ENCODE data around the gene GCK. TPM values are rescaled to one million over a fixed set of nuclear protein-coding genes. Genes with fewer than 3 reads are reported as not detected.

GCK gene
- total and polyA plus RNA-seq, 2 of the 13 experiments (the other 11 are each of a cell fraction or from before 2014, with no cell fraction given) = not detected

DNA sequence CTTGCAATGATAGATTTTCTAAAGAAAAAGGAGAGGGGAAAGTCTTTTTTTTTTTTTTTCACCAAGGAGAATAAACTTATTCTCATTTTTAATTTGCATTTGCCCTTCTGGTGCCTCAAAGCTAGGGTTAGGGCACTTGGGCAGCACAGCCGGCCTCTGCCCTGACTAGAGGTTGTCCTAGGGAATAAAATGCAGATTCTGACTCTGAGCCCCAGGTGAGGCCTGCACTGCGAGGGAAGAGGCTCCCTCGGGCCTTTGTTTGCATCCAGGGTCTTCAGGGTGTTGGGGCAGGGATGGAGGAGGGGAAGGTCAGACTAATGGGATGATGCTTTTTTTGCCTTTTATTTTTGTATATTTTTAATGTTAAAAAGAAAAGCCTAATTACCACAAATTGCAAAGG is 55.9 kb downstream of the GCK start:
- WGBS (ENCODE audit: low lambda C conversion rate) = 21% methylated on average over 3 of the region's 3 CpGs
- Histone ChIP-seq H3K27ac (ENCODE audit: extremely low read length, insufficient read depth, low read length) (no peak overlapping the region), H4K20me1 (ENCODE audit: insufficient read depth, low read length) (no peaks in the 10 kb centered on the region), H3K27me3 (ENCODE audit: control insufficient read depth in 1 of 2, insufficient read depth in 2 of 2, low read length in 2 of 2) (peaks cover 2 to 3% of the 10 kb centered on the region in 2 experiments; a peak in 1 of 5 replicates), H3K79me2 (ENCODE audit: insufficient read depth, low read length) (no peaks in the 10 kb centered on the region), H2AFZ (ENCODE audit: low read length) (no peak overlapping the region), H3K4me2 (ENCODE audit: low read depth, low read length) (no peak overlapping the region), H3K4me3 (replicated peaks in 1 of 3; ENCODE audit: insufficient read depth in 1 of 3, low read depth in 2 of 3, low read length in 3 of 3) (no peak overlapping the region), H3K9me3 (ENCODE audit: low read length) (no peaks in the 10 kb centered on the region), H3K36me3 (replicated peaks in 1 of 2; ENCODE audit: control insufficient read depth in 1 of 2, insufficient read depth in 2 of 2, low read length in 2 of 2) (no peaks in the 10 kb centered on the region), H3K9ac (ENCODE audit: insufficient read depth, low read depth, low read length) (no peak overlapping the region), H3K4me1 (ENCODE audit: insufficient read depth, low read length) (peaks cover 35% of the 10 kb centered on the region)
- DNase-seq (ENCODE audit: low spot score) = no peak
- FAIRE-seq = no peak
- in situ Hi-C loops (cut with HindIII; ENCODE audit: extremely low pct_ligation_motif_present, low pct_unique_long_range_greater_than_20kb) (no loop called here), intact Hi-C loops (cut with micrococcal nuclease; ENCODE audit: unreplicated experiment) (loop anchor here (10.0 kb wide), 1 partner anchor 62 kb away; no protein-coding TSS in a partner anchor)
- POLR2A ChIA-PET = no interaction called here
- no peak for ATAC-seq
- no TSS peak for BruUV-seq (replicated peaks)
- CTCF ChIA-PET (ENCODE audit: low intra/inter-chr PET ratio, low total read pairs) = no interaction called here
- TF ChIP-seq, protein P1, sequence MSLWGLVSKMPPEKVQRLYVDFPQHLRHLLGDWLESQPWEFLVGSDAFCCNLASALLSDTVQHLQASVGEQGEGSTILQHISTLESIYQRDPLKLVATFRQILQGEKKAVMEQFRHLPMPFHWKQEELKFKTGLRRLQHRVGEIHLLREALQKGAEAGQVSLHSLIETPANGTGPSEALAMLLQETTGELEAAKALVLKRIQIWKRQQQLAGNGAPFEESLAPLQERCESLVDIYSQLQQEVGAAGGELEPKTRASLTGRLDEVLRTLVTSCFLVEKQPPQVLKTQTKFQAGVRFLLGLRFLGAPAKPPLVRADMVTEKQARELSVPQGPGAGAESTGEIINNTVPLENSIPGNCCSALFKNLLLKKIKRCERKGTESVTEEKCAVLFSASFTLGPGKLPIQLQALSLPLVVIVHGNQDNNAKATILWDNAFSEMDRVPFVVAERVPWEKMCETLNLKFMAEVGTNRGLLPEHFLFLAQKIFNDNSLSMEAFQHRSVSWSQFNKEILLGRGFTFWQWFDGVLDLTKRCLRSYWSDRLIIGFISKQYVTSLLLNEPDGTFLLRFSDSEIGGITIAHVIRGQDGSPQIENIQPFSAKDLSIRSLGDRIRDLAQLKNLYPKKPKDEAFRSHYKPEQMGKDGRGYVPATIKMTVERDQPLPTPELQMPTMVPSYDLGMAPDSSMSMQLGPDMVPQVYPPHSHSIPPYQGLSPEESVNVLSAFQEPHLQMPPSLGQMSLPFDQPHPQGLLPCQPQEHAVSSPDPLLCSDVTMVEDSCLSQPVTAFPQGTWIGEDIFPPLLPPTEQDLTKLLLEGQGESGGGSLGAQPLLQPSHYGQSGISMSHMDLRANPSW (CRISPR knock-in tag; IDR thresholded peaks at IDR 0.05; ENCODE audit: borderline replicate concordance) = no peak
- TF ChIP-seq ZNF749 (CRISPR knock-in tag; IDR thresholded peaks at IDR 0.05; ENCODE audit: borderline replicate concordance) (no peak), ZFP91 (CRISPR knock-in tag; IDR thresholded peaks at IDR 0.05; ENCODE audit: borderline replicate concordance) (no peak), PRMT3 (CRISPR knock-in tag; IDR thresholded peaks at IDR 0.05; ENCODE audit: borderline replicate concordance, low read depth) (no peak), ZNF432 (CRISPR knock-in tag; IDR thresholded peaks at IDR 0.05; ENCODE audit: borderline replicate concordance) (no peak), ZNF30 (CRISPR knock-in tag; IDR thresholded peaks at IDR 0.05) (no peak), ZBTB38 (CRISPR knock-in tag; IDR thresholded peaks at IDR 0.05) (no peak), ONECUT2 (CRISPR knock-in tag; IDR thresholded peaks at IDR 0.05) (no peak), ZNF644 (CRISPR knock-in tag; IDR thresholded peaks at IDR 0.05; ENCODE audit: low read depth) (no peak), ZBTB3 (CRISPR knock-in tag; IDR thresholded peaks at IDR 0.05; ENCODE audit: borderline replicate concordance, low read depth) (no peak), FOSL1 (CRISPR knock-in tag; IDR thresholded peaks at IDR 0.05; ENCODE audit: borderline replicate concordance) (no peak), ZSCAN12 (CRISPR knock-in tag; IDR thresholded peaks at IDR 0.05) (no peak), ZBED4 (CRISPR knock-in tag; IDR thresholded peaks at IDR 0.05; ENCODE audit: borderline replicate concordance) (no peak), ZNF282 (IDR thresholded peaks at IDR 0.05; ENCODE audit: partially characterized antibody) (no peak)
- TF ChIP-seq, protein P2, sequence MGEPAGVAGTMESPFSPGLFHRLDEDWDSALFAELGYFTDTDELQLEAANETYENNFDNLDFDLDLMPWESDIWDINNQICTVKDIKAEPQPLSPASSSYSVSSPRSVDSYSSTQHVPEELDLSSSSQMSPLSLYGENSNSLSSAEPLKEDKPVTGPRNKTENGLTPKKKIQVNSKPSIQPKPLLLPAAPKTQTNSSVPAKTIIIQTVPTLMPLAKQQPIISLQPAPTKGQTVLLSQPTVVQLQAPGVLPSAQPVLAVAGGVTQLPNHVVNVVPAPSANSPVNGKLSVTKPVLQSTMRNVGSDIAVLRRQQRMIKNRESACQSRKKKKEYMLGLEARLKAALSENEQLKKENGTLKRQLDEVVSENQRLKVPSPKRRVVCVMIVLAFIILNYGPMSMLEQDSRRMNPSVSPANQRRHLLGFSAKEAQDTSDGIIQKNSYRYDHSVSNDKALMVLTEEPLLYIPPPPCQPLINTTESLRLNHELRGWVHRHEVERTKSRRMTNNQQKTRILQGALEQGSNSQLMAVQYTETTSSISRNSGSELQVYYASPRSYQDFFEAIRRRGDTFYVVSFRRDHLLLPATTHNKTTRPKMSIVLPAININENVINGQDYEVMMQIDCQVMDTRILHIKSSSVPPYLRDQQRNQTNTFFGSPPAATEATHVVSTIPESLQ (CRISPR knock-in tag; conservative IDR thresholded peaks at IDR 0.05) = no peak

All from HepG2 (cell line).